ENCODE measurements around the gene TENM4.

TENM4 gene

GRCh38 chr11:79198203-79198897 is 242.5 kb downstream of the TENM4 start (continued):
- TF ChIP-seq PRDM10 (tag by site-specific recombination; IDR thresholded peaks at IDR 0.05): no peak
- TF ChIP-seq, protein P1, sequence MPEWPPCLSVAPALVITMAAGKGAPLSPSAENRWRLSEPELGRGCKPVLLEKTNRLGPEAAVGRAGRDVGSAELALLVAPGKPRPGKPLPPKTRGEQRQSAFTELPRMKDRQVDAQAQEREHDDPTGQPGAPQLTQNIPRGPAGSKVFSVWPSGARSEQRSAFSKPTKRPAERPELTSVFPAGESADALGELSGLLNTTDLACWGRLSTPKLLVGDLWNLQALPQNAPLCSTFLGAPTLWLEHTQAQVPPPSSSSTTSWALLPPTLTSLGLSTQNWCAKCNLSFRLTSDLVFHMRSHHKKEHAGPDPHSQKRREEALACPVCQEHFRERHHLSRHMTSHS (tag by site-specific recombination; IDR thresholded peaks at IDR 0.05): no peak

GRCh38 chr11:79196950-79197349 is 243.9 kb downstream of the TENM4 start:
- ChIA-PET CTCF (no interaction called here), POLR2A (no interaction called here)
- H3K4me1 ChIP-seq (ENCODE audit: control insufficient read depth, insufficient read depth, low read length): no peaks in the 10 kb centered on the region
- TF ChIP-seq, protein P2, sequence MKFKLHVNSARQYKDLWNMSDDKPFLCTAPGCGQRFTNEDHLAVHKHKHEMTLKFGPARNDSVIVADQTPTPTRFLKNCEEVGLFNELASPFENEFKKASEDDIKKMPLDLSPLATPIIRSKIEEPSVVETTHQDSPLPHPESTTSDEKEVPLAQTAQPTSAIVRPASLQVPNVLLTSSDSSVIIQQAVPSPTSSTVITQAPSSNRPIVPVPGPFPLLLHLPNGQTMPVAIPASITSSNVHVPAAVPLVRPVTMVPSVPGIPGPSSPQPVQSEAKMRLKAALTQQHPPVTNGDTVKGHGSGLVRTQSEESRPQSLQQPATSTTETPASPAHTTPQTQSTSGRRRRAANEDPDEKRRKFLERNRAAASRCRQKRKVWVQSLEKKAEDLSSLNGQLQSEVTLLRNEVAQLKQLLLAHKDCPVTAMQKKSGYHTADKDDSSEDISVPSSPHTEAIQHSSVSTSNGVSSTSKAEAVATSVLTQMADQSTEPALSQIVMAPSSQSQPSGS (tag by site-specific recombination; IDR thresholded peaks at IDR 0.05; ENCODE audit: low read depth): no peak
- TF ChIP-seq HOXA7 (CRISPR knock-in tag; IDR thresholded peaks at IDR 0.05; ENCODE audit: borderline replicate concordance) (no peak), ZNF530 (tag by site-specific recombination; IDR thresholded peaks at IDR 0.05; ENCODE audit: low read depth) (no peak), ZNF621 (tag by site-specific recombination; IDR thresholded peaks at IDR 0.05) (no peak), ZNF112 (tag by site-specific recombination; IDR thresholded peaks at IDR 0.05) (no peak), KLF9 (tag by site-specific recombination; IDR thresholded peaks at IDR 0.05; ENCODE audit: low read depth) (no peak)
- TF ChIP-seq, protein P3, sequence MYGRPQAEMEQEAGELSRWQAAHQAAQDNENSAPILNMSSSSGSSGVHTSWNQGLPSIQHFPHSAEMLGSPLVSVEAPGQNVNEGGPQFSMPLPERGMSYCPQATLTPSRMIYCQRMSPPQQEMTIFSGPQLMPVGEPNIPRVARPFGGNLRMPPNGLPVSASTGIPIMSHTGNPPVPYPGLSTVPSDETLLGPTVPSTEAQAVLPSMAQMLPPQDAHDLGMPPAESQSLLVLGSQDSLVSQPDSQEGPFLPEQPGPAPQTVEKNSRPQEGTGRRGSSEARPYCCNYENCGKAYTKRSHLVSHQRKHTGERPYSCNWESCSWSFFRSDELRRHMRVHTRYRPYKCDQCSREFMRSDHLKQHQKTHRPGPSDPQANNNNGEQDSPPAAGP (tag by site-specific recombination; IDR thresholded peaks at IDR 0.05): no peak
- no peak overlapping the region for H3K27ac ChIP-seq (ENCODE audit: extremely low read depth, low read depth, low read length)
- H3K36me3 ChIP-seq (ENCODE audit: control insufficient read depth in 2 of 2, insufficient read depth in 1 of 2, low read length in 2 of 2): no peaks in the 10 kb centered on the region
- H3K9me3 ChIP-seq (ENCODE audit: control insufficient read depth, insufficient read depth, low read depth, low read length): no peaks in the 10 kb centered on the region
- no peak overlapping the region for H3K4me3 ChIP-seq (ENCODE audit: low read depth, low read length)

DNA sequence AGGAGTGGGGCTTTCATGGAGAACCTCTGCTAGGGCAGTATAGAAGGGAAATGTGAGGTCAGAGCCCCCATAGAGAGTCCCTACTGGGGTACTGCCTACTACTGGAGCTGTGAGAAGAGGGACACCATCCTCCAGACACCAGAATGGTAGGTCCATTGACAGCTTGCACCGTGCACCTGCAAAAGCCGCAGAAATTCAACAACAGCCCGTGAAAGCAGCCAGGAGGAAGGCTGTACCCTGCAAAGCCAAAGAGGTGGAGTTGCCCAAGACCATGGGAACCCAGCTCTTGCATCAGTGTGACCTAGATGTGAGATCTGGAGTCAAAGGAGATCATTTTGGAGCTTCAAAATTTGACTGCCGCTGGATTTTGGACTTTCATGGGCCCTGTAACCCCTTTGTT is 245.6 kb downstream of the TENM4 start:
- no peak overlapping the region for H3K4me3 ChIP-seq (ENCODE audit: low read depth, low read length)
- ChIA-PET CTCF (interaction anchor here (0.8 kb wide), 1 partner anchor 550 kb away, joined by 4 read pairs; no protein-coding TSS in a partner anchor), POLR2A (no interaction called here)
- no peaks in the 10 kb centered on the region for H3K36me3 ChIP-seq (ENCODE audit: control insufficient read depth in 2 of 2, insufficient read depth in 1 of 2, low read length in 2 of 2)
- no peak overlapping the region for H3K27ac ChIP-seq (ENCODE audit: extremely low read depth, low read depth, low read length)
- no peak for TF ChIP-seq ZNF121 (tag by site-specific recombination; IDR thresholded peaks at IDR 0.05)
- no peak for TF ChIP-seq ZNF341 (tag by site-specific recombination; IDR thresholded peaks at IDR 0.05; ENCODE audit: low read depth)
- TF ChIP-seq KLF8 (tag by site-specific recombination; IDR thresholded peaks at IDR 0.05): no peak
- TF ChIP-seq ZNF302 (tag by site-specific recombination; IDR thresholded peaks at IDR 0.05; ENCODE audit: low read depth): no peak
- TF ChIP-seq ZNF707 (tag by site-specific recombination; IDR thresholded peaks at IDR 0.05): no peak
- TF ChIP-seq ZBTB1 (tag by site-specific recombination; IDR thresholded peaks at IDR 0.05): no peak
- no peaks in the 10 kb centered on the region for H3K9me3 ChIP-seq (ENCODE audit: control insufficient read depth, insufficient read depth, low read depth, low read length)
- no peaks in the 10 kb centered on the region for H3K4me1 ChIP-seq (ENCODE audit: control insufficient read depth, insufficient read depth, low read length)
